ENCODE data around the gene ADARB1. TPM values are rescaled to one million over a fixed set of nuclear protein-coding genes. Genes with fewer than 3 reads are reported as not detected.

ADARB1 gene
- total RNA-seq, 1 experiment from 2014 or later = 14.1 TPM

DNA sequence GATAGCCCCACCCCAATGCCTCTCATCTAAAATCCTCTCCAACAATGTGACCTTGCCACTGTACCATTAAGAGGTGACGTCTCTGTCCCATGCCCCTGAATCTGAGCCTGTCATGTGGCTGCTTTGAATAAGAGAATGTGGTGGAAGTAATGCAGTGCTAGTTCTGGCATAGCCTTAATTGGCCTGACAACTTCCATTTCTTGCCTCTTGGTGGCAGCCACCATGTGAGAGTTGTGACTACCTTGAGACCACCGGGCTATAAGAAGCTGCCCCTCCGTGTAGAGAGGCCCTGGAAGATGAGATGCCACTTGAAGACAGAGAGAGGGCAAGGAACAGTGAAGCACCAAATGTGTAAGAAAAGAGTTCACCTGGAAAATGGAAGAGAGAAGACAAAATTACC lies 118.0 kb downstream of the ADARB1 start:
- peaks cover 14% of the 10 kb centered on the region for H3K36me3 ChIP-seq (ENCODE audit: low read depth, low read length)
- ChIA-PET POLR2A (ENCODE audit: unreplicated experiment) (no interaction called here), CTCF (no interaction called here)
- no peak for TF ChIP-seq EZH2phosphoT487 (IDR thresholded peaks at IDR 0.05; ENCODE audit: borderline replicate concordance, low read length)
- no peak for TF ChIP-seq EZH2 (IDR thresholded peaks at IDR 0.05; ENCODE audit: low read length, unreplicated experiment)
- TF ChIP-seq, protein P1, sequence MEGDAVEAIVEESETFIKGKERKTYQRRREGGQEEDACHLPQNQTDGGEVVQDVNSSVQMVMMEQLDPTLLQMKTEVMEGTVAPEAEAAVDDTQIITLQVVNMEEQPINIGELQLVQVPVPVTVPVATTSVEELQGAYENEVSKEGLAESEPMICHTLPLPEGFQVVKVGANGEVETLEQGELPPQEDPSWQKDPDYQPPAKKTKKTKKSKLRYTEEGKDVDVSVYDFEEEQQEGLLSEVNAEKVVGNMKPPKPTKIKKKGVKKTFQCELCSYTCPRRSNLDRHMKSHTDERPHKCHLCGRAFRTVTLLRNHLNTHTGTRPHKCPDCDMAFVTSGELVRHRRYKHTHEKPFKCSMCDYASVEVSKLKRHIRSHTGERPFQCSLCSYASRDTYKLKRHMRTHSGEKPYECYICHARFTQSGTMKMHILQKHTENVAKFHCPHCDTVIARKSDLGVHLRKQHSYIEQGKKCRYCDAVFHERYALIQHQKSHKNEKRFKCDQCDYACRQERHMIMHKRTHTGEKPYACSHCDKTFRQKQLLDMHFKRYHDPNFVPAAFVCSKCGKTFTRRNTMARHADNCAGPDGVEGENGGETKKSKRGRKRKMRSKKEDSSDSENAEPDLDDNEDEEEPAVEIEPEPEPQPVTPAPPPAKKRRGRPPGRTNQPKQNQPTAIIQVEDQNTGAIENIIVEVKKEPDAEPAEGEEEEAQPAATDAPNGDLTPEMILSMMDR (conservative IDR thresholded peaks at IDR 0.05; ENCODE audit: low read depth, low read length) = peak; percentile 39; the same call in 1 of the 2 replicates
- ATAC-seq (no peak), DNase-seq (no peak)
- intact Hi-C loops (cut with micrococcal nuclease) = no loop called here
- no peak overlapping the region for H3K4me2 ChIP-seq (ENCODE audit: low read length)
- no peaks in the 10 kb centered on the region for H3F3A ChIP-seq (ENCODE audit: low read length, unreplicated experiment)
- BruUV-seq (replicated peaks) = no TSS peak
- no peaks in the 10 kb centered on the region for H3K27me3 ChIP-seq (ENCODE audit: low read length)
- no peaks in the 10 kb centered on the region for H3K4me1 ChIP-seq (ENCODE audit: insufficient read depth, low read length)
- no peak overlapping the region for H3K4me3 ChIP-seq (ENCODE audit: low read length)
- H3K9me2 ChIP-seq (replicated peaks; ENCODE audit: low read length) = no peaks in the 10 kb centered on the region
- H3K9ac ChIP-seq (ENCODE audit: low read length) = no peak overlapping the region
- H4K20me1 ChIP-seq (ENCODE audit: low read length) = no peaks in the 10 kb centered on the region
- no peaks in the 10 kb centered on the region for H3K79me2 ChIP-seq (ENCODE audit: low read length)
- H3K9me3 ChIP-seq (ENCODE audit: low read length) = peaks cover 11% of the 10 kb centered on the region
- H2AFZ ChIP-seq (ENCODE audit: low read length) = no peak overlapping the region
- H3K27ac ChIP-seq (ENCODE audit: low read length) = no peak overlapping the region

DNA sequence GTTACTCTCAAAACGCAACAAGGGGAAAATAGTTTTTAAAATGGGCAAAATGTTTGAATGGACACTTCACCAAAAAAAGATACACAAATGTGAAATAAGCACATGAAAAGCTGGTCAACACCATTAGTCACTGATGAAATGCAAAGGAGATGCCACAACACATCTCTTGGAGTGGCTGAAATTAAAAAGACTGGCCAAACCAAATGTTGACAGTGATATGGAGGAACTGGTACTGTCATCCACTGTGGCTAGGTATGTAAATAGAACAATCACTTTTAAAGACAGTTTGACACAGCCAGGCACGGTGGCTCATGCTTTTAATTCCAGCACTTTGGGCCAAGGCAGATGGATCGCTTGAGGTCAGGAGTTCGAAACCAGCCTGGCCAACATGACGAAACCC lies 122.2 kb downstream of the ADARB1 start:
- peak; percentile 59 for ATAC-seq
- H3K36me3 ChIP-seq (ENCODE audit: low read depth, low read length) = no peaks in the 10 kb centered on the region

GRCh38 chr21:45199201-45199600 lies 124.8 kb downstream of the ADARB1 start:
- POLR2A ChIA-PET (ENCODE audit: unreplicated experiment) = no interaction called here
- Histone ChIP-seq H3K79me2 (ENCODE audit: low read length) (no peaks in the 10 kb centered on the region), H3K36me3 (ENCODE audit: low read depth, low read length) (no peaks in the 10 kb centered on the region), H3K27me3 (ENCODE audit: low read length) (no peaks in the 10 kb centered on the region), H3K4me3 (ENCODE audit: low read length) (no peak overlapping the region), H3K9me2 (replicated peaks; ENCODE audit: low read length) (no peaks in the 10 kb centered on the region), H3K27ac (ENCODE audit: low read length) (no peak overlapping the region), H3F3A (ENCODE audit: low read length, unreplicated experiment) (no peaks in the 10 kb centered on the region), H3K9me3 (ENCODE audit: low read length) (no peaks in the 10 kb centered on the region), H4K20me1 (ENCODE audit: low read length) (no peaks in the 10 kb centered on the region), H3K4me1 (ENCODE audit: insufficient read depth, low read length) (no peaks in the 10 kb centered on the region), H2AFZ (ENCODE audit: low read length) (no peak overlapping the region), H3K9ac (ENCODE audit: low read length) (no peak overlapping the region), H3K4me2 (ENCODE audit: low read length) (no peak overlapping the region)
- intact Hi-C loops (cut with micrococcal nuclease) = no loop called here
- BruUV-seq (replicated peaks) = no TSS peak
- TF ChIP-seq, protein P1 (conservative IDR thresholded peaks at IDR 0.05; ENCODE audit: low read depth, low read length) = no peak
- no peak for TF ChIP-seq EZH2 (IDR thresholded peaks at IDR 0.05; ENCODE audit: low read length, unreplicated experiment)
- TF ChIP-seq EZH2phosphoT487 (IDR thresholded peaks at IDR 0.05; ENCODE audit: borderline replicate concordance, low read length) = no peak
- DNase-seq (no peak), ATAC-seq (no peak)
- CTCF ChIA-PET = no interaction called here

More for the DNA sequence above, 122.2 kb downstream of the ADARB1 start:
- Histone ChIP-seq H4K20me1 (ENCODE audit: low read length) (no peaks in the 10 kb centered on the region), H3K9ac (ENCODE audit: low read length) (no peak overlapping the region), H3K79me2 (ENCODE audit: low read length) (no peaks in the 10 kb centered on the region), H3K27ac (ENCODE audit: low read length) (no peak overlapping the region), H3K27me3 (ENCODE audit: low read length) (no peaks in the 10 kb centered on the region), H3K9me2 (replicated peaks; ENCODE audit: low read length) (no peaks in the 10 kb centered on the region), H3K4me3 (ENCODE audit: low read length) (no peak overlapping the region), H2AFZ (ENCODE audit: low read length) (no peak overlapping the region), H3K9me3 (ENCODE audit: low read length) (no peaks in the 10 kb centered on the region), H3K4me2 (ENCODE audit: low read length) (no peak overlapping the region), H3F3A (ENCODE audit: low read length, unreplicated experiment) (no peaks in the 10 kb centered on the region), H3K4me1 (ENCODE audit: insufficient read depth, low read length) (no peaks in the 10 kb centered on the region)
- intact Hi-C loops (cut with micrococcal nuclease) = no loop called here
- peak; percentile 11 for DNase-seq
- TF ChIP-seq EZH2phosphoT487 (IDR thresholded peaks at IDR 0.05; ENCODE audit: borderline replicate concordance, low read length) = no peak
- TF ChIP-seq EZH2 (IDR thresholded peaks at IDR 0.05; ENCODE audit: low read length, unreplicated experiment) = no peak
- TF ChIP-seq, protein P1 (conservative IDR thresholded peaks at IDR 0.05; ENCODE audit: low read depth, low read length) = no peak
- CTCF ChIA-PET = no interaction called here
- BruUV-seq (replicated peaks) = no TSS peak
- POLR2A ChIA-PET (ENCODE audit: unreplicated experiment) = no interaction called here

Data from PC-3 (cell line).